ENCODE data around the gene FAM186B. TPM values are rescaled to one million over a fixed set of nuclear protein-coding genes. Genes with fewer than 3 reads are reported as not detected.

The FAM186B gene
- total and polyA plus RNA-seq, 8 donors = 0.18 to 7.0 (median 0.27) TPM; not detected in 4

DNA sequence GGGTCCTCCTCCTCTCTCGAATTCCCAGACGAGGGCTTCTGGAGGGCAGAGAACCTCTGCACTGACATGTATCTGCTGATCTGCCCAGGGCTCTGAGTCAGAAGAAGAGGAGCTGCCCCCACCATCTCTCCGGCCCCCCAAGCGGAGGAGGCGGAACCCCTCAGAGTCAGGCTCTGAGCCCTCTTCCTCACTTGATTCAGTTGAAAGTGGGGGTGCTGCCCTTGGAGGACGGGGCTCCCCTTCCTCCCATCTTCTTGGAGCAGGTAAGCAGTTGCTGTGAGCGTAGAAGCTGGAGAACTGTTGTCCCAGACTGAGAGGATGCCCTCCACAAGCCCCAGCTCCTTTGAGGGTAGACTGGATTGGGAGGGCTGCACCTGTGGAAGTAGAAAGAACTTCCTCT is 37.7 kb upstream of the FAM186B start:
- intact Hi-C loops (cut with DNase I; ENCODE audit: low total_unique reads) = loop anchor here (2.0 kb wide), 1 partner anchor 66 kb away; no protein-coding TSS in a partner anchor
- peaks cover under 1 to 28% (median 24%) of the 10 kb centered on the region in 4 donors for H3K4me1 ChIP-seq
- no peak for TF ChIP-seq CTCF (IDR thresholded peaks at IDR 0.05)
- no peak for TF ChIP-seq POLR2A (IDR thresholded peaks at IDR 0.05)
- no peak for TF ChIP-seq EP300 (IDR thresholded peaks at IDR 0.05)
- TF ChIP-seq POLR2AphosphoS5 (IDR thresholded peaks at IDR 0.05) = no peak
- DNase-seq = no peak
- H3K4me3 ChIP-seq = no peak overlapping the region
- WGBS, 5 donors = 77 to 93% (median 90%) methylated on average over 3 to 7 of the region's 7 CpGs
- peaks cover 17 to 86% (median 77%) of the 10 kb centered on the region in 4 donors for H3K36me3 ChIP-seq
- H3K9me3 ChIP-seq = no peaks in the 10 kb centered on the region
- H3K27me3 ChIP-seq = no peaks in the 10 kb centered on the region
- H3K27ac ChIP-seq = no peak overlapping the region

- intact Hi-C loops (cut with DNase I; ENCODE audit: low total_unique reads) = loop anchor here (2.0 kb wide), 1 partner anchor 66 kb away; no protein-coding TSS in a partner anchor
Measured at GRCh38 chr12:49642370-49642802, 36.9 kb upstream of the FAM186B start.

GRCh38 chr12:49641748-49642369 is 36.4 kb upstream of the FAM186B start:
- H3K27ac ChIP-seq = no peak overlapping the region
- H3K4me3 ChIP-seq = no peak overlapping the region
- intact Hi-C loops (cut with DNase I; ENCODE audit: low total_unique reads) = loop anchor here (2.0 kb wide), 1 partner anchor 67 kb away; no protein-coding TSS in a partner anchor
- no peaks in the 10 kb centered on the region for H3K9me3 ChIP-seq
- H3K27me3 ChIP-seq = no peaks in the 10 kb centered on the region
- 86 to 91% (median 90%) methylated on average over 12 to 17 of the region's 17 CpGs for WGBS, 5 donors
- no peak for TF ChIP-seq CTCF (IDR thresholded peaks at IDR 0.05)
- TF ChIP-seq POLR2AphosphoS5 (IDR thresholded peaks at IDR 0.05) = no peak
- TF ChIP-seq EP300 (IDR thresholded peaks at IDR 0.05) = no peak
- no peak for TF ChIP-seq POLR2A (IDR thresholded peaks at IDR 0.05)
- peaks cover 0 to 27% (median 24%) of the 10 kb centered on the region in 4 donors for H3K4me1 ChIP-seq
- peaks cover 17 to 82% (median 72%) of the 10 kb centered on the region in 4 donors for H3K36me3 ChIP-seq
- DNase-seq = no peak

More at GRCh38 chr12:49642370-49642802, 36.9 kb upstream of the FAM186B start:
- H3K36me3 ChIP-seq = peaks cover 17 to 86% (median 77%) of the 10 kb centered on the region in 4 donors
- H3K27me3 ChIP-seq = no peaks in the 10 kb centered on the region
- no peak for DNase-seq
- H3K4me3 ChIP-seq = no peak overlapping the region
- no peak overlapping the region for H3K27ac ChIP-seq
- peaks cover 0 to 25% (median 21%) of the 10 kb centered on the region in 4 donors for H3K4me1 ChIP-seq
- WGBS, 5 donors = 82 to 86% (median 84%) methylated on average over 5 to 11 of the region's 11 CpGs
- TF ChIP-seq CTCF (IDR thresholded peaks at IDR 0.05) = no peak
- TF ChIP-seq EP300 (IDR thresholded peaks at IDR 0.05) = no peak
- TF ChIP-seq POLR2A (IDR thresholded peaks at IDR 0.05) = no peak
- no peak for TF ChIP-seq POLR2AphosphoS5 (IDR thresholded peaks at IDR 0.05)
- H3K9me3 ChIP-seq = no peaks in the 10 kb centered on the region

DNA sequence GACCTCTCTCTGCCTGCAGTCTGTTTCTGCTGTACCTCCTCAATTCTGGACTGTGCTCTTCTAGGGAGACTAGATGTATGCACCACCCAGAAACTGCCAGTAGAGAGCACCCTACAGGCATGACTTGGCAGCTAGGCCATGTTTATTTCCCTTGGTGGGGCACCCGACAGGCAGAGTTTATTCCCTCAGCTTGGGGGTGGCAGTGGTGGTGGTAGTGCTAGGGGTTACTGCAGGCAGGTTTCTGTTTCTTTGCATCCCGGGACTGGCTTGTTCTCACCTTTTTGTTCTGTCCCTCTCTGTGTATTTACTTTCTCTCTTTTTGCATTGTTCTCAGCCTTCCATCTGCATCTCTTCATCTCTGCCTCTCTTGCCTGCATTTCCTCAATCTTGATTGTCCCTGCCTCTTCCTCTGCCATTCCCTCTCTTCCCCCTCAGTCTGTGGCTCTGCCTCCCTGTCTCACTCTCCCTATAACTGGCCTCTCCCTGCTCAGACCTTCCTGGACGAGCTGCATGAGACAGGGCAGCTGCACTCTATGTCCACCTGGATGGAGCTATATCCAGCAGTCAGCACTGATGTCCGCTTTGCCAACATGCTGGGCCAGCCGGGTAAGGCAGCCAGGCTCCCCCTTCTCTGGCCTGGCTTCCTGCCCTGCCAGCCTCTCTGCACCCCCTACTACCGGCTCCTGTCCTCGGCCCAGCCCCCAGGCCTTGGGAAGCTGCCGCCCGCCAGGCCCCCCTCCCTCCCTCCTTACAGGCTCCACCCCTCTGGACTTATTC is 31.7 kb upstream of the FAM186B start:
- Histone ChIP-seq H3K36me3 (peaks cover 0 to 77% (median 65%) of the 10 kb centered on the region in 4 donors), H3K4me3 (no peak overlapping the region), H3K9me3 (no peaks in the 10 kb centered on the region), H3K27ac (peak overlapping the region in 1 of 5 donors; percentile 30), H3K27me3 (no peaks in the 10 kb centered on the region), H3K4me1 (peaks cover 0 to 17% (median 13%) of the 10 kb centered on the region in 4 donors)
- WGBS, 5 donors = 28 to 36% (median 35%) methylated on average over 9 of the region's 9 CpGs
- intact Hi-C loops (cut with DNase I; ENCODE audit: low total_unique reads) = no loop called here
- TF ChIP-seq POLR2AphosphoS5 (IDR thresholded peaks at IDR 0.05) (peak in 1 of 3 donors; percentile 42), EP300 (IDR thresholded peaks at IDR 0.05) (no peak), CTCF (IDR thresholded peaks at IDR 0.05) (peak in 5 of 7 experiments; percentile 50 to 69 (median 60)), POLR2A (IDR thresholded peaks at IDR 0.05) (no peak)
- DNase-seq = peak; percentile 52 to 86
